Stimulated activated CD4-positive, alpha-beta T cell treated with anti-CD3 and anti-CD28 coated beads, Interleukin-15, amount 100 ng/mL, for 24 hours (primary cell): ENCODE data around the gene URB1.
A peak's percentile ranks its signal among the peaks of the same experiment; 100 is the strongest.

Experiments used
- DNase-seq: peaks from one replicate; pipeline ENCODE4 v3.0.0-alpha.2; 2020

The URB1 gene

DNA sequence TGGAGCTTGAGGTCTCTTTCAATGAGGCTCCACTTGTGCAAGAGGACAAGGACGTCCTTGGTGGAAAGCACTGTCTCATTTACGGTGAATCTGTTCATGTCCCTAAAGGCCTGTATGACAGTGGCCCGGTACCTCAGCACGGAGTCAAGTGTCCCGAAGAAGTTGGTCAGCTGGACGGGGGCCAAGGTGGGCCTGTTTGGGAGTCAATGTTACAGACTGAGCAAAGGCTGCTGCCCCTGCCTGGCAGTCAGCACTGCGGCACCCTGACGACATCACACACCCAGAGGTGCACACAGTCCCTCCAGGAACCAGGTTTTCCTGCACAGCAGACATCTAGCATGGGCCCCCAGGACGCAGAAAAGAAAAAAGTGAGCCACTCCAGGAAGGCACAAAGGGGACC lies 75.1 kb downstream of the URB1 start:
- DNase-seq, result no peak

GRCh38 chr21:32316361-32317215 lies 76.2 kb downstream of the URB1 start:
- DNase-seq, result no peak

DNA sequence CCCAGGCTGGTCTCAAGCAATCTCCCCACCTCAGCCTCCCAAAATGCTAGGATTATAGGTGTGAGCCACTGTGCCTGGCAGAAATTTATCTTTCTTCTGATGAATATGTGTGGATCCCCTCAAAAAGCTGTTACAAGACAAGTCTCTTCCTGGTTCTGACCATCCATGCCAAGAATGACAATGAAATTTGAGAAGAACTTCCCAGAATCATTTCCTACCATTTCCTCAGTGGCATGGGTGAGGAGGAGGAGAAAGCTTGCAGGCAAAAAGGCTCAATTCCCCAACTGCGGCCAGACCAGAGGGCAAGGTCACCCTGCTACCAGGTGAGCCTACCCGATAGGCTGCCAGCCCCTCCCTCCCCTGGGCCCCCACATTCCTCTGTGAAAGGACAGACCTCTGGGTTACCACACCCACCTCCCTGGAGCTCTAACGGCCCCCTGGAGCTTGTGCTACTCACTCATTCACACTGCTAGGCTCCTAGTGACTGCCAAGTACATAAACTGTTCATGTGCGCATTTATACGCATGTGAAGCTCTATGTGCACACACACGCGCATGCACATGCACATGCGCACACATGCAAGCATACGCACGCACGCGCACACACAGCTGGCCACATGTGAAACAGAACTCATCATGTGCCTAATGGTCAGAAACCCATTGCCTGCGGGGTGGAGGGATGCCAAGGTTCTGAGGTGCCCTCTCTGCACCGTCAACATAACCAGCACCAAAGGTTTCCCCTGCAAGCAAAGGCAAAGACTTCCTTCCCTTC lies 77.1 kb downstream of the URB1 start:
- DNase-seq, result no peak

DNA sequence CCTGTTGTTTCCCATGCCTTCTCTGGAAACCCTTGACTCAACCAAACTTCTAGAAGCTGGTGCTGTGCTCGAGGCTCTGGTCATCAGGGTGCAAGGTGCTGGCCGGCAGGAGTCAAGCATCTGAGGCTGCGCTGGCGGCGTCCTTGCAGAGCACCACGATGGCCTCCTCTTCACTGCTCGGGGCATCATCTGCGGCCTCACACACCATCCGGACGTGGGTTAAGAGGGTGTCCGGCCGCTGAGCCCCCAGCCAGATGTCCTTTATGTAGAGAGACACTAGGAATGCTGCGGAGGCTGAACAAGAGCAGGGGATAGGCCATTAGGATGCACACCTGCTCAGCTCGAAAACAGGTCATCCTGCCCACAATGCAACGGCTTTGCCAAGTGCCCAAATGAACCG lies 78.0 kb downstream of the URB1 start:
- DNase-seq, result no peak

- DNase-seq, result no peak
These were observed 79.8 kb downstream of the URB1 start for GRCh38 chr21:32312976-32313375.

GRCh38 chr21:32312326-32312725 lies 80.5 kb downstream of the URB1 start:
- no peak for DNase-seq

DNA sequence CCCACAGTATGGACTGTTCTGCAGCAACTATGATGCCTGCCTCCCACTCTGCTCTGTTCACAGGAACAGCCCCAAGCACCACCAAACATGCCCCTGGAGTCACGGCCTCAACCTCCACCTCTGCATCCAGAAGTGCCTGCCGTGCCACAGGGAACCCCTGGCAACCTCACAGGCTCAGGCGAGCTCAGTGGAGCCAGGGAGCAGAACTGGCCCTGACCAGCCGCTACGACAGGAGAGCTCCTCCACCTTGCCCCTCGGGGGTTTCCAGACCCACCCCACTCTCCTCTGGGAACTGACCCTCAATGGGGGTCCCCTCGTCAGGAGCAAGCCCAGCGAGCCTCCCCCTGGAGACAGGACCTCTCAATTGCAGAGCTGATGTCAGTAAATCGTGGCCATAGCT lies 81.2 kb downstream of the URB1 start:
- DNase-seq, result no peak

DNA sequence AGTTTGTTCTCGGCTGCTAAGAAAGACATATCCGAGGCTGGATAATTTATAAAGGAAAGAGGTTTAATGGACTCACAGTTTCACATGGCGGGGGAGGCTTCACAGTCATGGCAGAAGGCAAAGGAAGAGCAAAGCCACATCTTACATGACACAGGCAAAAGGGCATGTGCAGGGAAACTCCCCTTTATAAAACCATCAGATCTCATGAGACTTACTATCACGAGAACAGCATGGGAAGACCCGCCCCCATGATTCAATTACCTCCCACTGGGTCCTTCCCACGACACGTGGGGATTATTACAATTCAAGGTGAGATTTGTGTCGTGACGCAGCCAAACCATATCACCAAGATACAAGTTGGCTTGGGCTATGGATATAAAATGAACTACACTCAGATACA lies 81.8 kb downstream of the URB1 start:
- peak; percentile 22 for DNase-seq

DNA sequence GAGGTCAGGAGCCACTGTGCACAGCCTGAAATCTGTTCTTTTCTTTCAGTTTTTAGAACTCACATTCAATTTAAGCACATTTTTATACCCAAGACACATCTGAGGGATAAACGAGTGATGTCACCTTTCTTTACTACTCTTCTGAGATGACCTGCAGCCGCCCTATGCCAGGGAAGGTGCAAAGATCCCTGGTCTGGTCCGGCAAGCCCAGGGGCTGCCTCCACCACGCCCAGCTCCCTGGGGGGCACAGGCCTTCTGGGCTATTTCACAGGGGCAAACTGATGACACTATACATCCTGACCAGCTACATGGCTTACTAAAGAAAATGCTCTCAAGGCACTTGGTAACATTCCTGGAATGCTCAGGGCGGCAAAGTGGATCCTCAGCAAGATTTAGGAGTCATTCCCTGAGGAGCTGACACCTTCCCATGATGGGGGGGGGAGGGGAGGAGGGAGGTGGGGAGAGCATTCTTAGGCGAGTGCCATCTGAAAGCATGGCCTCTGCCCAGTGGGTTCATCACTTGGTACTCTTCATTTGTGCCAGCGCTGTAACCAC lies 82.8 kb downstream of the URB1 start:
- DNase-seq, result no peak

DNA sequence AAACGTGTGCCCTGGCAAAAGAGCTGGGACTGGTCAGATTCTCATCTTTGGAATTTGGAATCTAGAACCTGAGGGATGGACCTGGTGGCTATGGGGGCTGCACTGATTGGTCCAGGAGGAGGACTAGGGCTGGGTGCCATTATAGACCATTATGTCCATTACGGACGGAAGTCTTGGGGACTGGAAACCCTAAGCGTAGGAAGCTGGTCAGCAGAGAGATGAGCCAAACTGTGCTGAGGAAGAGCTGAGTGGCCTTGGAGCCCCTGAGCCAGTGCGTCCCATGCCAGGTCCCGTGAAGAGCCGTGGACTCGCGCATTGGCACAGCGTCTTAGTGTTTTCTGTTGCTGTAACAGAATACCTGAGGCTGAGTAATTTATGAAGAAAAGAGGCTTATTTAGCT lies 84.1 kb downstream of the URB1 start:
- no peak for DNase-seq

DNA sequence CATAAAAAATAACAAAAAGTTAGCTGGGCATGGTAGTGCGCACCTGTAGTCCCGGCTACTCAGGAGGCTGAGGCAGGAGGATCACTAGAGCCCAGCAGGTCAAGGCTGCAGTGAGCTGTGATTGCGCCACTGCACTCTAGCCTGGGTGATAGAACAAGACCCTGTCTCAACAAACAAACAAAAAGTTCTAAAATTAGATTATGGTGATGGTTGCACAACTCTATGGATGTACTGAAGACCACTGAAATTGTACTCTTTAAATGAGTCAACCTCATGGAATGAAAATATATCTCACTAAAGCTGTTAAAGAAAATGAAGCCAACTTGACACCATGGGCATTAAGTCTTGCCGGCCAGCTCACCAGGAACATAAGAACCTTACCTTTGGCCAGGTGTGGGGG lies 85.1 kb downstream of the URB1 start:
- DNase-seq, result no peak

- no peak for DNase-seq
These were observed 86.6 kb downstream of the URB1 start for GRCh38 chr21:32306021-32306780.

- no peak for DNase-seq
These were observed 87.8 kb downstream of the URB1 start for GRCh38 chr21:32304998-32305397.

GRCh38 chr21:32303385-32303784 lies 89.4 kb downstream of the URB1 start:
- DNase-seq, result no peak

GRCh38 chr21:32302560-32302959 lies 90.3 kb downstream of the URB1 start:
- DNase-seq, result no peak

DNA sequence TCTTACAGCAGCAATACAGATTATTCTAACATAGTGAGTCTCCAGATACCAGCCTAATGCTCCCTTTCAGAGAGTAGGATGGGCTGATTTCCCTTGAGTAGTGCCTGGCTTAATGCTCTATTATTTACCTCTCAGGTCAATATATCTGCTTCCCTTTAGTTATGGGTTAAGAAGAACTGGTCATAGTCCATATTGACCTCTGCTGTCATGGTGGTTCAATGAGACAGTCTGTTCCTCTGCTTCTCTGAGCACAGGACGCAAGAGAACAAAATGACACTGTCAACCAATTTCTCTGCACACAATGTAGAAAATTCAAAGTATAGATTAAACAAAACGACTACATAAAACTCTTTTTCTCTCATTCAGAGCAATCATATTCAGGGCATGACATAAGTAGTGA lies 91.2 kb downstream of the URB1 start:
- no peak for DNase-seq

DNA sequence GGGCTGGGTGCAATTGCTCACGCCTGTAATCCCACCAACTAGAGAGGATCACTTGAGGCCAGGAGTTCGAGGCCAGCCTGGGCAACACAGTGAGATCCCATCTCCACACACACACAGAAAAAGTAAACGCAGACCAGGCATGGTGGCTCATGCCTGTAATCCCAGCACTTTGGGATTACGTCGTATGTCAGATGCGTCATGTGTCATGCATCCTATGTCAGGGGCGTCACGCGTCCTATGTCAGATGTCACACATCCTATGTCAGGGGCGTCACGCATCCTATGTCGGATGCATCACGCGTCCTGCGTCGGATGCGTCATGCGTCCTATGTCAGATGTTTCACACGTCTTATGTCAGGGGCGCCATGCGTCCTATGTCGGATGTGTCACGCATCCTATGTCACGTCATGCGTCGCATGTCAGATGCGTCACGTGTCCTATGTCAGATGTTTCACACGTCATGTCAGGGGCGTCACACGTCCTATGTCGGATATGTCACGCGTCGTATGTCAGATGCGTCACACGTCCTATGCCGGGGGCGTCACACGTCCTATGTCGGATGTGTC lies 92.6 kb downstream of the URB1 start:
- no peak for DNase-seq

GRCh38 chr21:32299695-32300094 lies 93.1 kb downstream of the URB1 start:
- no peak for DNase-seq

GRCh38 chr21:32298658-32299081 lies 94.1 kb downstream of the URB1 start, which contains the start of gene MRAP:
MRAP (plus strand) TSS chr21:32298855; CDS start chr21:32298972, 117 bp downstream.
- no peak for DNase-seq

- no peak for DNase-seq
These were observed 94.7 kb downstream of the URB1 start for GRCh38 chr21:32298148-32298559.

DNA sequence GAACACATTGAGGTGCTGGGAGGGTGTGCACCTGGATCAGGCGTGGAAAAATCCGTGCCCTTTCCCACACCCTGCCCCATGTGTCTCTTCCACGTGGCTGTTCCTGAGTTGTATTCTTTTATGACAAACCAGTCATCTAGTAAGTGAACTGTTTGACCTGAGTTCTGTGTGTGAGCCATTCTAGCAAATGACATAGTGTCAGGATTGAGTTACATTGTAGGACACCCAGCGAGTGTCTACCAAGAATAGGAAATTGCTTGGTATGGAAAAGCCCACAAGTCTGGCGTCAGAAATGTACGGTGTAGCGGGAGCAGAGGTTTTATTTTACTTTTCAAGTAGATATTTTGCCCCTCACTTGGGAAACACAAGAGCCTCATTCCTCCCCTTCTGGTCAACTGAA lies 95.4 kb downstream of the URB1 start:
- no peak for DNase-seq

- no peak for DNase-seq
These were observed 107.3 kb downstream of the URB1 start for GRCh38 chr21:32285476-32285875.

DNA sequence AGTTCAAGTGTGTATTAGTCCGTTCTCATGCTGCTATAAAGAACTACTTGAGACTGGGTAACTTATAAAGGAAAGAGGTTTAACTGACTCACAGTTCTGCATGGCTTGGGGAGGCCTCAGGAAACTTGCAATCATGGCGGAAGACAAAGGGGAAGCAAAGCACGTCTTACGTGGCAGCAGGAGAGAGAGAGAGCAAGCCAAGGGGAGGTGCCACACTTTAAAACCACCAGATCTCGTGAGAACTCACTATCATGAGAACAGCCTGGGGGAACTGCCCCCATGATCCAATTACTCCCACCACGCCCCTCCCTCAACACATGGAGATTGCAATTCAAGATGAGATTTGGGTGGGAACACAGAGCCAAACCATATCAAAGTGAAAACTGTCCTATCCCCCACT lies 109.8 kb downstream of the URB1 start:
- DNase-seq, result no peak
